Coronary artery (tissue), 2 donors: Measurements from ENCODE around the gene SERPINE1.
A peak's percentile ranks its signal among the peaks of the same experiment; 100 is the strongest.

Experiments
- DNase-seq: peaks from one replicate; pipeline ENCODE4 v3.0.0-alpha.2; 2017; ENCODE audit warnings: low spot score
- H3K27ac ChIP-seq, 2 donors: fragments of 200-600 bp; sonication (generic); one replicate each; pipeline ENCODE4 v1.5.1; 2016 to 2019
- H3K4me3 ChIP-seq: fragments of 200-600 bp; sonication (generic); 2 replicates; pipeline ENCODE4 v1.5.1; 2016; ENCODE audit warnings: mild to moderate bottlenecking, moderate library complexity
- CTCF ChIP-seq: fragments of 200-600 bp; sonication (generic); IDR thresholded peaks from one replicate; pipeline ENCODE4 v1.5.1; 2019; ENCODE audit warnings: antibody characterized with exemption

The SERPINE1 gene

GRCh38 chr7:101134399-101134980 lies 7.6 kb downstream of the SERPINE1 start:
- no peak overlapping the region for H3K27ac ChIP-seq
- no peak for DNase-seq
- no peak for TF ChIP-seq CTCF
- no peak overlapping the region for H3K4me3 ChIP-seq

- peak overlapping the region; percentile 43 for H3K4me3 ChIP-seq
- no peak for DNase-seq
- TF ChIP-seq CTCF = no peak
- H3K27ac ChIP-seq = peak overlapping the region; percentile 70 to 77
These were observed 10.8 kb downstream of the SERPINE1 start for GRCh38 chr7:101137651-101138212.

- peak; percentile 94 for DNase-seq
- Histone ChIP-seq H3K4me3 (peak overlapping the region; percentile 43), H3K27ac (peak overlapping the region; percentile 70 to 77)
- peak; percentile 82 for TF ChIP-seq CTCF
These were observed 11.4 kb downstream of the SERPINE1 start for GRCh38 chr7:101138213-101138870.

GRCh38 chr7:101140339-101140699 lies 13.4 kb downstream of the SERPINE1 start:
- no peak for TF ChIP-seq CTCF
- H3K27ac ChIP-seq = no peak overlapping the region
- no peak for DNase-seq

GRCh38 chr7:101140746-101141382 lies 14.0 kb downstream of the SERPINE1 start:
- DNase-seq = no peak
- Histone ChIP-seq H3K4me3 (no peak overlapping the region), H3K27ac (no peak overlapping the region)
- no peak for TF ChIP-seq CTCF

More at GRCh38 chr7:101140339-101140699, 13.4 kb downstream of the SERPINE1 start:
- no peak overlapping the region for H3K4me3 ChIP-seq

GRCh38 chr7:101151908-101152651 lies 25.2 kb downstream of the SERPINE1 start:
- Histone ChIP-seq H3K27ac (no peak overlapping the region), H3K4me3 (no peak overlapping the region)
- DNase-seq = no peak
- TF ChIP-seq CTCF = no peak
